Suprapubic skin (tissue), 4 donors: Measurements from ENCODE around the gene LRRC28.

Experiments used
- EP300 ChIP-seq: sonication (generic); formaldehyde crosslinking; IDR thresholded peaks from one replicate; pipeline ENCODE4 v1.6.1; 2017; ENCODE audit warnings: antibody characterized with exemption
- POLR2A ChIP-seq, 2 donors: fragments of 450-650 bp; IDR thresholded peaks; one replicate each; pipeline ENCODE4 v1.6.1; 2017; ENCODE audit warnings: antibody characterized with exemption in 2 of 2, mild to moderate bottlenecking in 2 of 2, moderate library complexity in 2 of 2
- POLR2AphosphoS5 ChIP-seq, 3 donors: sonication (generic); formaldehyde crosslinking; IDR thresholded peaks; one replicate each; pipeline ENCODE4 v1.6.1; 2017; ENCODE audit warnings: antibody characterized with exemption in 3 of 3

DNA sequence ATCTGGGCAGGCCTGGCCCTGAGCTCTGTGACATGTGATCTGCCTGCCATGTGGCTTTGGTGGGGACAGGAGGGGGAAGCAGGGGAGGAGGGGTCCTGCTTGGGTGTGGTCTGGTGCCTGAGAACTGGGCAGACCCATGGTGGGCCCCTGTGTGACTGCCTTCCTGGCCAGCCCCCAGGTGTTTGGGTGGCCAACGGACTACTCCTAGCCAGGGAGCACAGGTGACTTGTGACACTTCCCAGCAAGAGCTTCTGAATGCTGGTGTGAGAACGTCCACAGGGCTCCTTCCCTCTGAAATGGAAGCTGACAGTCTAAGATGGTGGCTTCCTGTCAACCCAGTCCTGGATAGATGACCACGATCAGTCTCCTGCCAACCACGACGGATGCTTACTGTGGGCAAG lies 178.4 kb downstream of the LRRC28 start:
- no peak for TF ChIP-seq POLR2A (IDR thresholded peaks at IDR 0.05)
- no peak for TF ChIP-seq POLR2AphosphoS5 (IDR thresholded peaks at IDR 0.05)
- TF ChIP-seq EP300, result no peak
